Smooth muscle cell (in vitro differentiated cells): ENCODE measurements around the gene ZNF79. TPM values are rescaled to one million over a fixed set of nuclear protein-coding genes. Genes with fewer than 3 reads are reported as not detected.

Source experiments
- DNase-seq: peaks from one replicate; lab custom pipeline; 2025; ENCODE audit not compliant: unreplicated experiment; lab: John Stamatoyannopoulos, UW
- H2AFZ ChIP-seq: fragments of 200-600 bp; sonication (generic); 2 replicates; pipeline ENCODE4 v1.6.0; 2016; ENCODE audit warnings: antibody characterized with exemption, low read depth, mild to moderate bottlenecking
- H3F3A ChIP-seq: fragments of 200-600 bp; sonication (generic); 2 replicates; pipeline ENCODE4 v1.6.0; 2017; ENCODE audit warnings: antibody characterized with exemption, low read depth
- H3K27ac ChIP-seq: fragments of 200-600 bp; sonication (generic); 2 replicates; pipeline ENCODE4 v1.5.1; 2016; ENCODE audit warnings: low read depth, mild to moderate bottlenecking
- H3K27me3 ChIP-seq: fragments of 200-600 bp; sonication (generic); 2 replicates; pipeline ENCODE4 v1.6.1; 2016; ENCODE audit warnings: low read depth, mild to moderate bottlenecking
- H3K36me3 ChIP-seq: fragments of 200-600 bp; sonication (generic); 2 replicates; pipeline ENCODE4 v1.5.1; 2016; ENCODE audit warnings: low read depth
- H3K4me1 ChIP-seq: fragments of 200-600 bp; sonication (generic); 2 replicates; pipeline ENCODE4 v1.5.1; 2016; ENCODE audit warnings: low read depth
- H3K4me2 ChIP-seq: fragments of 200-600 bp; sonication (generic); 2 replicates; pipeline ENCODE4 v1.6.0; 2016; ENCODE audit warnings: mild to moderate bottlenecking
- H3K4me3 ChIP-seq: fragments of 200-600 bp; sonication (generic); 2 replicates; pipeline ENCODE4 v1.5.1; 2016; ENCODE audit warnings: mild to moderate bottlenecking
- H3K79me2 ChIP-seq: fragments of 200-600 bp; sonication (generic); 2 replicates; pipeline ENCODE4 v1.6.0; 2016; ENCODE audit warnings: low read depth, mild to moderate bottlenecking
- H3K9ac ChIP-seq: fragments of 200-600 bp; sonication (generic); 2 replicates; pipeline ENCODE4 v1.6.0; 2016; ENCODE audit warnings: low read depth
- H3K9me3 ChIP-seq: fragments of 200-600 bp; sonication (generic); replicated peaks from 2 replicates; pipeline ENCODE4 v1.5.1; 2016; ENCODE audit warnings: low read depth
- H4K20me1 ChIP-seq: fragments of 200-600 bp; sonication (generic); 2 replicates; pipeline ENCODE4 v1.6.0; 2016; ENCODE audit warnings: low read depth
- WGBS: methylation state at CpG from one replicate; pipeline ENCODE4 v1.1.7; 2016; ENCODE audit warnings: low lambda C conversion rate; 5-methylcytosine and 5-hydroxymethylcytosine counted together
- polyA plus RNA-seq: library from polyadenylated mRNA; unstranded; fragments of >200 nt; fragmentation: Nextera tagmentation; extraction: Ambion mirVana; gene quantifications from 2 replicates; pipeline ENCODE4 v1.2.1, GENCODE V29; 2016
- total RNA-seq: library from RNA; depleted of rRNA; stranded (reverse); fragments of >200 nt; gene quantifications from 2 replicates; pipeline ENCODE4 v1.2.3, GENCODE V29; 2014
- TF ChIP-seq, protein P1 (sequence below): fragments of 200-600 bp; sonication (generic); IDR thresholded peaks from 2 replicates; pipeline ENCODE4 v1.5.1; 2017; ENCODE audit warnings: borderline replicate concordance, mild to moderate bottlenecking, antibody characterized with exemption; ENCODE audit not compliant: insufficient read depth, poor library complexity, severe bottlenecking

The ZNF79 gene
- total and polyA plus RNA-seq, 2 experiments from 2014 or later = 4.3 to 6.6 TPM

DNA sequence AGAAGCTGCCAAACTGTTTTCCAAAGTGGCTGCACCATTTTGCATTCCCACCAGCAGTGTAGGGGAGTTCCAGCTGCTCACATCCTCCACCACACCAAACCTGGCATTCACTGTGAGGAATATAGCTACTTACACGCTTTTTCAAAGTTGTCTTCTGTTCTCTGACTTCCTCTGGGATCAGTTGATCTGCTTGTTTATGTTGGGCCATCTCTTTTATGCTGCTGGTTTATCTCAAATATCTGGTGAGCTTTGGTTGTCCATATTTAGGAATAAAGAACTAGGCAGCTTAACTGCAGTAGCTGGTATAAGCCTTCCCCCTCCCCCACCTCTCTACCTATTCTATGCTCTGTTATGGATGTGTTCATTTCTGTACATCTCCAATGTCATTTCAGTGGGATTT is 8.5 kb upstream of the ZNF79 start:
- no peak for DNase-seq
- Histone ChIP-seq H3K79me2 (no peaks in the 10 kb centered on the region), H3K4me2 (no peak overlapping the region), H3K36me3 (no peaks in the 10 kb centered on the region), H3K27ac (no peak overlapping the region), H3K9me3 (no peaks in the 10 kb centered on the region), H3K4me1 (no peaks in the 10 kb centered on the region), H3K9ac (no peak overlapping the region), H3K27me3 (no peaks in the 10 kb centered on the region), H3K4me3 (no peak overlapping the region), H4K20me1 (no peaks in the 10 kb centered on the region), H3F3A (no peaks in the 10 kb centered on the region), H2AFZ (no peak overlapping the region)
- 50% methylated on average over 1 of the region's 1 CpG for WGBS
- TF ChIP-seq, protein P1, sequence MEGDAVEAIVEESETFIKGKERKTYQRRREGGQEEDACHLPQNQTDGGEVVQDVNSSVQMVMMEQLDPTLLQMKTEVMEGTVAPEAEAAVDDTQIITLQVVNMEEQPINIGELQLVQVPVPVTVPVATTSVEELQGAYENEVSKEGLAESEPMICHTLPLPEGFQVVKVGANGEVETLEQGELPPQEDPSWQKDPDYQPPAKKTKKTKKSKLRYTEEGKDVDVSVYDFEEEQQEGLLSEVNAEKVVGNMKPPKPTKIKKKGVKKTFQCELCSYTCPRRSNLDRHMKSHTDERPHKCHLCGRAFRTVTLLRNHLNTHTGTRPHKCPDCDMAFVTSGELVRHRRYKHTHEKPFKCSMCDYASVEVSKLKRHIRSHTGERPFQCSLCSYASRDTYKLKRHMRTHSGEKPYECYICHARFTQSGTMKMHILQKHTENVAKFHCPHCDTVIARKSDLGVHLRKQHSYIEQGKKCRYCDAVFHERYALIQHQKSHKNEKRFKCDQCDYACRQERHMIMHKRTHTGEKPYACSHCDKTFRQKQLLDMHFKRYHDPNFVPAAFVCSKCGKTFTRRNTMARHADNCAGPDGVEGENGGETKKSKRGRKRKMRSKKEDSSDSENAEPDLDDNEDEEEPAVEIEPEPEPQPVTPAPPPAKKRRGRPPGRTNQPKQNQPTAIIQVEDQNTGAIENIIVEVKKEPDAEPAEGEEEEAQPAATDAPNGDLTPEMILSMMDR = no peak

DNA sequence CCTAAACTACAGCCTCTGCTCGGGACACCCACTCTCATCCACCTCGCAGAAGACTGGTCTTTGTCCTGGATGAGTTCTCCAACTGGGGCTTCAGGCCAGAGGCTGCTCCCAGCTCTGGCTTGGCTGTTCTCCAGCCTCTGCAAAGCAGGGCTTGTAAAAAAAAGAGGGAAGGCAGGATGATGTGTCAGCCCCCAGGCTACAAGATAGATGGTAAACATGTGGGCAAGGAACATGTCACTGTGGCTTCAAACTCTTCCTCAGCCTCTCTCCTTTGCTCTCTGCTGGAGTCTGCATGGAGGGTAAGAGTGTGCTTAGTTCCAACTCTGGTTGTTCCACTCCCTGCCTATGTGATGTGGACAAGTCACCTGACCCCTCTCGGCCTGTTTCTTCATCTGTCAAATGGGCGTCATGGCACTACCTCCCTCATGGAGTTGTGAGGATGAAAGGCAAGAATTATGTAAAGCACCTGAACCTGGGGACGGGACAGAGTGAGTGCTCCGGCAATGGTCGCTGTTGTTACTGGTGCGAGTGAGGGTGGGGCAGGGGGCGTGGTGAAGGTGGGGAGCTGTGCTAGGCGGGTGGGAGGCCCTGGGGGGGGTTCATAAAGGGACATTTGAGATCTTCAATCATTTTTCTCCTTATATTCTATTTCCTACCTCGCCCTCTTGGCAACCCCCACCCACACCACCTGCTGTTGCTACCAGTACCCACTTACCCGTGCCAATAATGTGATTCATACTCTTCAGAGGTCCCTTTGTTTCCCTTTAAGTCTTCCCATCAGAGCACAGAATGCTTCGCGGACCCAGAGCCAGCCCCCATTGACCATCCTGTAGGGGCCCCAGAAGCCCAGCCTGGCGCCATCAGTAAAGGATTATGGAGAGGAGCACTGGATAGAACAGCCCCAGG is 6.8 kb upstream of the ZNF79 start:
- Histone ChIP-seq H3K4me2 (no peak overlapping the region), H2AFZ (no peak overlapping the region), H3K4me3 (no peak overlapping the region), H3K27me3 (no peaks in the 10 kb centered on the region), H3K36me3 (no peaks in the 10 kb centered on the region), H3K4me1 (no peaks in the 10 kb centered on the region), H4K20me1 (no peaks in the 10 kb centered on the region), H3K79me2 (peaks cover 9% of the 10 kb centered on the region), H3K9me3 (no peaks in the 10 kb centered on the region), H3K27ac (no peak overlapping the region), H3F3A (no peaks in the 10 kb centered on the region), H3K9ac (no peak overlapping the region)
- 69% methylated on average over 15 of the region's 15 CpGs for WGBS
- TF ChIP-seq, protein P1 = no peak
- no peak for DNase-seq

DNA sequence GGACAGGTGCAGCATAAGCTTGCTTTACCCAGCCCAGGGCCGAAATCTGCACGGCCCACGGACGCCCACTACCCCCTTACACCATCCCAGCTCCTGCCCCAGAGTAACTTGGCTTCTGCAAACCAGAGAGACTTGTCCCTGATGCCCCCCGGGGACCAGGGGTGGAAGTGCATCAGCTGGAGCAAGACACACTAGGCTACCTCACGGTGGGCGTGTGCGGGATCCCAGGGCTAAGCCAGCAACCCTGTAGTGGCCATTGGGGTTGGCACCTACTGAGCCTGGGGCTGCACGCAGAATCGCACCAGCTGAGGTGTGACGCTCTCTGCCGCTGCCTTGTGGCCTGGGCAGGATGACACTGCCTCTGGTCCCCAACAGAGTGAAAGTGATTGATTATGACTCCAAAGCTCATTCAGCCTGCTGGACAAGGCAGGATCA is 6.1 kb upstream of the ZNF79 start:
- no peak overlapping the region for H3K9ac ChIP-seq
- TF ChIP-seq, protein P1 = peak; percentile 23
- no peaks in the 10 kb centered on the region for H3F3A ChIP-seq

DNA sequence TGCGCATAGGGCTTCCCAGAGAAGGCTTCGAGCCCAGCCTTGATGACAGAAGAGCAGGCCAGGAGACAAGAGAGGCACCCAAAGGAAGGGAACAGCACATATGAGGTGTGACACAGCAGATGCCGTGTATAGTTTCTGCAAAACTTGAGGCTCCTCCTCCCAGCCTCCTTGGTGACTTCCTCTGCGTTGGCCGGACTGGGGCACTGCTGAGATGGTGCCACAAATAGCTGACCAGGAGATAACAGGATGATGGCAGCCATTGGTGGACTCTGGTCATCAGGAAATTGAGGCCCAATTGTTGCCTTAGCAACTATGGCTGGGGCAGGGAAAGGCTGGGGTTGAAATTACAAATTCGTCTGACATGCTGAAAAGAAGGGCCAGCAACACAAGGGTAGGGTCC is 4.8 kb upstream of the ZNF79 start:
- no peaks in the 10 kb centered on the region for H3K36me3 ChIP-seq
- peaks cover 20% of the 10 kb centered on the region for H3K79me2 ChIP-seq
- no peak overlapping the region for H3K27ac ChIP-seq
- no peak overlapping the region for H2AFZ ChIP-seq
- WGBS = 84% methylated on average over 6 of the region's 6 CpGs
- no peak overlapping the region for H3K9ac ChIP-seq
- H3K4me1 ChIP-seq = peaks cover 10% of the 10 kb centered on the region
- no peaks in the 10 kb centered on the region for H4K20me1 ChIP-seq
- DNase-seq = no peak
- no peak overlapping the region for H3K4me2 ChIP-seq
- no peaks in the 10 kb centered on the region for H3K27me3 ChIP-seq
- no peaks in the 10 kb centered on the region for H3K9me3 ChIP-seq
- TF ChIP-seq, protein P1 = no peak
- no peak overlapping the region for H3K4me3 ChIP-seq
- H3F3A ChIP-seq = peaks cover 7% of the 10 kb centered on the region

More for the DNA sequence above, 6.1 kb upstream of the ZNF79 start:
- Histone ChIP-seq H3K4me3 (no peak overlapping the region), H2AFZ (no peak overlapping the region), H3K27me3 (no peaks in the 10 kb centered on the region), H3K36me3 (no peaks in the 10 kb centered on the region), H3K27ac (no peak overlapping the region), H3K9me3 (no peaks in the 10 kb centered on the region), H4K20me1 (no peaks in the 10 kb centered on the region), H3K79me2 (peaks cover 16% of the 10 kb centered on the region), H3K4me1 (peaks cover 6% of the 10 kb centered on the region), H3K4me2 (no peak overlapping the region)
- WGBS = 55% methylated on average over 12 of the region's 12 CpGs
- no peak for DNase-seq
